Measurements from ENCODE around the gene KMO.

KMO gene

DNA sequence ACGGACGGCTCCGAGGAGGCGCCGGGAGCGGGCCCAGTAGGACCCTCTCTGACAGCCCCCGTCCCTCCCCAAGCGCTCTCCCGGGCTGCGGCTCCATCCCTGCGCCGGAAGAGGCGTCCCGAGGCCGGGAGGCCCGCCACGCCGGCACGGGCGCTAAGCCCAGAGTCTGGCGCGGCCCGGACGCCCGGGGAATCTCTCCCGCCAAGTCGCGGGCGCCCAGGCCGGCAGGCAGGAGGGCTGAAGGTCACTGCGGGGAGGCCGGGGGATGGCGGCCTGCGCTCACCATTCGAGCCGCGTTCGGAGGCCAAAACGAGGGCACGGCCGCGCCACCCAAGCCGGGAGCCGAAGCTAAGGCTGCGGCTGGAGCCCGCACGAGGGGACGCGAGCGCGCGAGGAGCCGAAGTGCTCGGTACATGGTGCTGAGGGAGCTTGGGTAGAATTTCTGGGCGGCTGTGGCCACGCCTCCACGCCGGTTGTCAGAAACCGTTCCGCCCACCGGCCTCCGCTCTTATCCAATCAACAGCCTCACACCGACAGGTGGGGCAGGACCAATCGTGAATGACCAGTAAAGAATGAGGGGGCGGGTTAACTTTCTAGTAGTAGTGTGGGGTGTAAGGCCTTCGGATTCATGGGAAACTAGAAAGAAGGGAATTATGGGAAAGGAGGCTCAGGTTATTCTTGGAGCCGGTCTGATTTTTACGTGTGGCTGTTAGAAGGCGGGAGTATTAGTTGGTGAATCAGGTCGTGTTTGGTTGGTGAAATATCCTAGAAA, 12.7 kb upstream of the KMO start, which contains the start of gene FH:
Gene FH, minus strand, starts transcription at position 448 of the 772 bp plus-strand sequence. Its CDS starts 33 bp downstream, at position 415.
- H3K4me1 ChIP-seq (ENCODE audit: control insufficient read depth, insufficient read depth, low read length) = peaks cover 4% of the 10 kb centered on the region; the same call in 1 of the 2 replicates
- peaks cover 7% of the 10 kb centered on the region for H3K27me3 ChIP-seq (ENCODE audit: control insufficient read depth, insufficient read depth, low read length)
- H3K27ac ChIP-seq (ENCODE audit: low read depth, low read length) = peak within 1 kb of the TSS; percentile 20; the same call in 1 of the 2 replicates
- H3K36me3 ChIP-seq (ENCODE audit: control insufficient read depth, insufficient read depth, low read length) = peaks cover 9% of the 10 kb centered on the region
- H3K9ac ChIP-seq (ENCODE audit: low read length) = peak within 1 kb of the TSS; percentile 89
- H3K9me3 ChIP-seq (ENCODE audit: control insufficient read depth, insufficient read depth, low read depth, low read length) = no peaks in the 10 kb centered on the region
- H3K4me3 ChIP-seq (ENCODE audit: low read depth, low read length) = peak within 1 kb of the TSS; percentile 89

DNA sequence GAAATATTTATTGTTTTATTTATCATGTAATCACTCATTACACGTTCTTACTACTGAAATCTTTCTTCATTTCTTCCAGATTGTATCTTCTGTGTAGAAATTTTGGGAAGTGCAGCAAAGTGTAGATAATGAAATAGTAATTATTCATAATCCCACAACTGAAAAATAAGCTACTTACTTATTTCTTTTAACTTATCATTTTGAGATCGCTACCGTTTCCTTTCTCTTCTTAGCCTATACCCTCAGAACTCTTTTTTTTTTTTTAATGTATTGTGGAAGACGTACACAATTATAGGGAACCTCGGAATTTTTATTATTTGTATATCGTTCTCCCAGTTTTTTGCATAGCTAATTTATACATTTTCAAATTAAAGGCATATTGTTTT, 12.1 kb upstream of the KMO start:
- Histone ChIP-seq H3K4me1 (ENCODE audit: control insufficient read depth, insufficient read depth, low read length) (peaks cover 4% of the 10 kb centered on the region; the same call in 1 of the 2 replicates), H3K9me3 (ENCODE audit: control insufficient read depth, insufficient read depth, low read depth, low read length) (no peaks in the 10 kb centered on the region), H3K4me3 (ENCODE audit: low read depth, low read length) (peak overlapping the region; percentile 89), H3K27me3 (ENCODE audit: control insufficient read depth, insufficient read depth, low read length) (peaks cover 11% of the 10 kb centered on the region), H3K27ac (ENCODE audit: low read depth, low read length) (no peak overlapping the region), H3K36me3 (ENCODE audit: control insufficient read depth, insufficient read depth, low read length) (peaks cover 6% of the 10 kb centered on the region), H3K9ac (ENCODE audit: low read length) (no peak overlapping the region)

DNA sequence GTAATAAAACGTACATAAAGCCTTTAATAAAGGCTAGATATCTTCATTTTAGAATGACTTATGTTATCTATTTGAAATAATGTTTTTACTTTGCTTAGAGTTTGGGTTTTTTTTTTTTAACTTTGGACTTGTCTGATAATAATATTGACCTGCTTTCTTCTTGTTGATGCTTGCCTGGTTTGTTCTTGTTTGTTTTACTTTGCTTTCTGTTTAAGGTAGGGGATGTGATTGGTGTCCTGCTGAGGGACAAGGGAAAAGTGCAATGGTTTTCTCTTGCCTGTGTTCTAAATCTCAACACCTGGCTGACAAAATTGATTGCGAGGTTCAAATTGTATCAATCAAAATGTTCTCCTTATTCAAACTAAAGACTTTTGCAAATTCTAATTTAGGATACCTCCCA, 10.5 kb upstream of the KMO start:
- no peaks in the 10 kb centered on the region for H3K9me3 ChIP-seq (ENCODE audit: control insufficient read depth, insufficient read depth, low read depth, low read length)
- H3K9ac ChIP-seq (ENCODE audit: low read length) = no peak overlapping the region
- H3K4me1 ChIP-seq (ENCODE audit: control insufficient read depth, insufficient read depth, low read length) = peaks cover 4% of the 10 kb centered on the region; the same call in 1 of the 2 replicates
- H3K4me3 ChIP-seq (ENCODE audit: low read depth, low read length) = no peak overlapping the region
- peaks cover 11% of the 10 kb centered on the region for H3K27me3 ChIP-seq (ENCODE audit: control insufficient read depth, insufficient read depth, low read length)
- no peak overlapping the region for H3K27ac ChIP-seq (ENCODE audit: low read depth, low read length)
- no peaks in the 10 kb centered on the region for H3K36me3 ChIP-seq (ENCODE audit: control insufficient read depth, insufficient read depth, low read length)

DNA sequence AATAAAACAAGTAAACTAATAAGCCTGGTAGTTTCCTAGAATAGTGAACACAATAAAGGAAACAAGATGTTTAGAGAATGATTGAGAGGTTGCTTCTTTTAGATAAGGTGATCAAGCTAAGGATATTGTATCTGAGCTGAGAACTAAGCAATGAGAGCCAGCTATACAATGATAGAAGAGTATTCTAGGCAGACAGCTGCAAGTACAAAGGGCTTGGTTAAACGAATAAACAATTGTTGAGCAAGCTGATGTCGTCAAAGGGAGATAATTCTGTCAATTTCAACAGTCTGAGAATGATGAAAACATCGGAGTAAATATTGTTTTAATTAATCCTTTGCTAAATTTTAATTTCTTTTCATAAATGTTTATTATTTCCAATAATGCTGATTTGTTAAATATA, 7.2 kb upstream of the KMO start:
- H3K4me3 ChIP-seq (ENCODE audit: low read depth, low read length) = no peak overlapping the region
- H3K9me3 ChIP-seq (ENCODE audit: control insufficient read depth, insufficient read depth, low read depth, low read length) = no peaks in the 10 kb centered on the region
- no peak overlapping the region for H3K9ac ChIP-seq (ENCODE audit: low read length)
- H3K4me1 ChIP-seq (ENCODE audit: control insufficient read depth, insufficient read depth, low read length) = no peaks in the 10 kb centered on the region
- H3K36me3 ChIP-seq (ENCODE audit: control insufficient read depth, insufficient read depth, low read length) = no peaks in the 10 kb centered on the region
- H3K27me3 ChIP-seq (ENCODE audit: control insufficient read depth, insufficient read depth, low read length) = peaks cover 11% of the 10 kb centered on the region
- H3K27ac ChIP-seq (ENCODE audit: low read depth, low read length) = no peak overlapping the region

DNA sequence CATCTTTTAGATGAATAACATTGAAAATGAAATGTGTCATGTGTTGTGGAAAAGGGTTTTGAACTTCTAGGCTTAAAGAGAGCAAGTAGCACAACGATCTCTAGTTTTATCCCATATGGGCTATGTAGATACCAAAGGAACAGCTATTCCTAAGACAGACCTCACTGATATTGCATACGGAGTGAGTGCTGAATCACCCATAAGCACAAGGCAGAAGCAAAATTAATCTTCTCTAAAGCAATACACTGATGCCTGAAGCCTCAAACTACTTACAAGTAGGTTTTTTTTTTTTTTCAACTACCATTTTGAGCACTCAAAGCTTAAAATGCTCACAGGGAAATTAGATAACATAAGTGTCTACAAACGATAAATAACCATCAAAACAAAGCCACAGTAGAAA, 5.0 kb upstream of the KMO start:
- Histone ChIP-seq H3K4me3 (ENCODE audit: low read depth, low read length) (no peak overlapping the region), H3K4me1 (ENCODE audit: control insufficient read depth, insufficient read depth, low read length) (peaks cover 5% of the 10 kb centered on the region; the same call in 1 of the 2 replicates), H3K27me3 (ENCODE audit: control insufficient read depth, insufficient read depth, low read length) (peaks cover 11% of the 10 kb centered on the region), H3K27ac (ENCODE audit: low read depth, low read length) (no peak overlapping the region), H3K9ac (ENCODE audit: low read length) (no peak overlapping the region), H3K9me3 (ENCODE audit: control insufficient read depth, insufficient read depth, low read depth, low read length) (no peaks in the 10 kb centered on the region), H3K36me3 (ENCODE audit: control insufficient read depth, insufficient read depth, low read length) (no peaks in the 10 kb centered on the region)

DNA sequence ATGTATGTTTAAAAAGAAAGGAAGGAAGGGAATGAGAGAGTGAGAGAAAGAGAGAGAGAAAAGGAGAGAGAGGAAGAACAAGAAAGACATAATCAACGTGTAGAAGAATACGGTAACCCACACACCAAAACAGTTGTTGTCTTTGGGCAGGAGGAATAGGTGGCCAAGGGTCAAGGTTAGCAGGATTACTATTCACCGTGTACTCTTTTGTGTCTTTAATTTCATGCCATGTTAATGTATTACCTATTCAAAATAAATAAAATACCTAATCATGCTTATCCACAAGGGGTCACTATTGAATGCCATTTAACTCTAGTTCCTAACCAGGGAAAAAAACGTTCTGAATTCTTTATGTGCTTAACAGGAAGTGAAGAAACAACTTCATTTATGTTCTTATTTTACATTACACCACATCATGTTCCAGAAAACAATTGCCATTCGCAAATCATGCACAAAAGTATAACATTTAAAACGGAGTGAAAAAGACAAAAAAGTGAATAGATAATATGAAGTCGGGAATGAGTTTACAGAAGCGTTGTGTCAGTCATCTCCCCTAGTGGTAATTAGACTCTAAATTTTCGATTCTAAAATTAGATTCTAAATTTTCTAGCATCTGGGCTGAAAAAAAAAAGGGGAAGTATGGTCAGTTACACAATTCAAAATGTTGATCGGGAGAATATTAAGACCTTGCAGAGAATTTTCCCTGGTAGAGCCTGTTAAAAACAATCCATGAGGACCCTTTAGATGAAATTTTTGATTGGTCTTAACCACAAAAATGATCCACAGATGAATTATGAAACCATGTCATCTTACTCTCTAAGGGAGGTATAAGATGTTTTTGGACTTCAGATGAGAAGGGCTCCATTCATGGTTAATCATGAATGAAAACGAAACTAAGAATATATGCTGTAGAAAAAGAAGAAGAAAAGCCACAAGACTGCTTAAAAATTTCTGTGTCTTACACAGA, 700 bp upstream of the KMO start:
- peaks cover 5% of the 10 kb centered on the region; the same call in 1 of the 2 replicates for H3K4me1 ChIP-seq (ENCODE audit: control insufficient read depth, insufficient read depth, low read length)

DNA sequence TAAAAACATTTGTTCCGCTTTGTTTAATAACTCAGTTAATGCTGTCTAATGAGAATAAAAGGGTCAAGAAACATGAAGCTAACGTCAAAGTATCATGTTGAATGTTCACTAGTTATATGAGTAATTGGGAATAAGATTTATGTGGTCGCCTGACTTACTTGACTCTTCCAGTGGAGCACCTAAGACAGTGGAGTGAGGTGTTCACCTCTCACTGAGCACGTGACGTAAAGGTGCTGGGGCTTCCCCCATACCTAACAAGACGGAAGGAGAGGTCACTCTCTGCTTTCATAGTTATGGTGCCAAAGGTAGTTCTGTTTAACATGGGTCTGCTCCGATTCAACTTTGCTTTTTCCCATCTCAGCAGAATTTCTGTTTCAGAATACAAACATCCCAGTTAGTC, 686 bp downstream of the KMO start:
- Histone ChIP-seq H3K36me3 (ENCODE audit: control insufficient read depth, insufficient read depth, low read length) (no peaks in the 10 kb centered on the region), H3K9me3 (ENCODE audit: control insufficient read depth, insufficient read depth, low read depth, low read length) (no peaks in the 10 kb centered on the region), H3K4me1 (ENCODE audit: control insufficient read depth, insufficient read depth, low read length) (peaks cover 5% of the 10 kb centered on the region; the same call in 1 of the 2 replicates), H3K27ac (ENCODE audit: low read depth, low read length) (no peak overlapping the region), H3K4me3 (ENCODE audit: low read depth, low read length) (no peak overlapping the region), H3K27me3 (ENCODE audit: control insufficient read depth, insufficient read depth, low read length) (no peaks in the 10 kb centered on the region), H3K9ac (ENCODE audit: low read length) (no peak overlapping the region)

More for the DNA sequence above, 700 bp upstream of the KMO start:
- Histone ChIP-seq H3K9ac (ENCODE audit: low read length) (no peak overlapping the region), H3K4me3 (ENCODE audit: low read depth, low read length) (no peak overlapping the region), H3K9me3 (ENCODE audit: control insufficient read depth, insufficient read depth, low read depth, low read length) (no peaks in the 10 kb centered on the region), H3K36me3 (ENCODE audit: control insufficient read depth, insufficient read depth, low read length) (no peaks in the 10 kb centered on the region), H3K27ac (ENCODE audit: low read depth, low read length) (no peak overlapping the region), H3K27me3 (ENCODE audit: control insufficient read depth, insufficient read depth, low read length) (no peaks in the 10 kb centered on the region)

DNA sequence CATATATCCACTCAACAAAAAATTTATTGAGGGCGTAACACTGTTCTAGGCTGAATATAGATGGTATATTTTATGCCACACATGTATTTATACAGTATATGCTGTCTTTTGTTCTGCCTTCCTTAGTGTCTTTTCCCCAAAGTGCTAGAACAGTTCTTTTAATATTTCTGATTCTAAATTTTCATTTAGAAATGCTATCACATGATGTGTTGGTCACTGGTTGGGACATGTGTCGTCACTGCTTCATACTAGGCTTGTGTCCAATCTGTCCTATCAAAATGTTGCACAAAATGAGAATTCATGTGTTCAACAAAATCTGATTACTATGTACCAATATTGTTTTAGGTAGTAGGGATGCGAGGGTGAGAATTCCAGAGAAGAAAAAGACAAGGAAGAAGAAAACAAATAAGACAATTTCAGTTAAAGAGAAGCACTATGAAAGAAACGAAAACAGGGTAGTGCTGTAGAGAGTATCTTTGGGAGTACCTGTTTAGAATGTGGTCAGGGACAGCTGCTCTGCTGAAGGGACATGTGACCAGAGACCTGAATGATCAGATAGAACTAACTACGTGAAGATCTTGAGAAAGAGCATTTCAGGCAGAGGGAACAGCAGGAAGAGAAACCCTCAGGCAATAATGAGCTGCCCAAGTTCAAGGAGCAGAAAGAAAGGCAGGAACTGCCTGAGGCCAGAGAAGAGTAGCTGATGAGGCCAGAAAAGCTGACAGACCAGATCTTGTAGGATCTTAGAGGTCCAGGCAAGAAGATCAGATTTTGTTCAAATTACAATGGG, 1.3 kb downstream of the KMO start:
- Histone ChIP-seq H3K27ac (ENCODE audit: low read depth, low read length) (no peak overlapping the region), H3K9ac (ENCODE audit: low read length) (no peak overlapping the region), H3K9me3 (ENCODE audit: control insufficient read depth, insufficient read depth, low read depth, low read length) (no peaks in the 10 kb centered on the region), H3K27me3 (ENCODE audit: control insufficient read depth, insufficient read depth, low read length) (no peaks in the 10 kb centered on the region), H3K36me3 (ENCODE audit: control insufficient read depth, insufficient read depth, low read length) (no peaks in the 10 kb centered on the region), H3K4me1 (ENCODE audit: control insufficient read depth, insufficient read depth, low read length) (peaks cover 5% of the 10 kb centered on the region; the same call in 1 of the 2 replicates), H3K4me3 (ENCODE audit: low read depth, low read length) (no peak overlapping the region)

DNA sequence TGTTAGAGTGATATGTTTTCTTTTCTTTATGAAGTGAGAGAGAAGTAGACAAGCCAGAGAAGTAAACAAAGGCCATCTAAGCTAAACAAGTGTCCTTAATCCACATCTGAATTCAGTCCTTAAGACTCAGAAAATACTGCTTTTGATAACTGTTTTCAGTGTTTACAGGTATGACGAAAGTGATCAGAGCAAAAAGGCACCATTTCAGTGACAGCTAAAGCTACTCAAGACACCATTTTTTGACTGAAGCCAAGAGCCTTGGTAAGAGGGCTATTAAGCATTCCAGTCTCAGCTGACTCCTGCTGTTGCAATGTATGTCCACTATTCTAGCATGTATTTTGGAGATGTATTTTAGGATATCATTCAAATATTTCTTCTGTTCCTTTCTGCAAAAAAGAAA, 4.1 kb downstream of the KMO start:
- no peak overlapping the region for H3K4me3 ChIP-seq (ENCODE audit: low read depth, low read length)
- peaks cover 5% of the 10 kb centered on the region; the same call in 1 of the 2 replicates for H3K4me1 ChIP-seq (ENCODE audit: control insufficient read depth, insufficient read depth, low read length)
- H3K27ac ChIP-seq (ENCODE audit: low read depth, low read length) = no peak overlapping the region
- no peaks in the 10 kb centered on the region for H3K9me3 ChIP-seq (ENCODE audit: control insufficient read depth, insufficient read depth, low read depth, low read length)
- no peaks in the 10 kb centered on the region for H3K27me3 ChIP-seq (ENCODE audit: control insufficient read depth, insufficient read depth, low read length)
- H3K36me3 ChIP-seq (ENCODE audit: control insufficient read depth, insufficient read depth, low read length) = no peaks in the 10 kb centered on the region
- H3K9ac ChIP-seq (ENCODE audit: low read length) = no peak overlapping the region

DNA sequence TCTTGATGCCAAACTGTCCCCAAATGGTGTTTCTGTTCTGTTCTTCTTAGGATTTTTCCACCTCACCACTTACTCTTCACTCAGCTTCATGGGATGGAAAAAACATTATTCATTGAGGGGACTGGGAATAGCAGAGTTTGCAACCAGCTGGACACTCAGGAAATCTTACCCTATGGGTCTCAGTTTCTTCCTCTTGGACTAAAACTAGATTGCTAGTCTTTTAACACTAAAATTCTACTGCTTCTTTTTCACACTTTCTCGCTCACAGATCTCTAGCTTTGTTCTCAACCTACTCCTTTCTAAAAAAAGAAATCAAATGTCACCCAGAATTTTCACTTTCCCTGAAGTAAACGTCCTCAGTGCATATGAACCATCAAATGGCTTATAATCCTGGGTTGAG, 4.8 kb downstream of the KMO start:
- no peaks in the 10 kb centered on the region for H3K36me3 ChIP-seq (ENCODE audit: control insufficient read depth, insufficient read depth, low read length)
- no peak overlapping the region for H3K4me3 ChIP-seq (ENCODE audit: low read depth, low read length)
- no peaks in the 10 kb centered on the region for H3K4me1 ChIP-seq (ENCODE audit: control insufficient read depth, insufficient read depth, low read length)
- H3K9ac ChIP-seq (ENCODE audit: low read length) = no peak overlapping the region
- H3K27ac ChIP-seq (ENCODE audit: low read depth, low read length) = no peak overlapping the region
- no peaks in the 10 kb centered on the region for H3K9me3 ChIP-seq (ENCODE audit: control insufficient read depth, insufficient read depth, low read depth, low read length)
- no peaks in the 10 kb centered on the region for H3K27me3 ChIP-seq (ENCODE audit: control insufficient read depth, insufficient read depth, low read length)
